DND-41 (cell line): ENCODE data around the gene FRMD8.

ENCODE experiments used
- CTCF ChIP-seq: IDR thresholded peaks from 2 replicates; pipeline ENCODE4 v1.5.1; 2012; ENCODE audit warnings: borderline replicate concordance, low read length, moderate library complexity, mild to moderate bottlenecking; ENCODE audit not compliant: poor library complexity, severe bottlenecking; ENCODE audit errors: extremely low read depth
- EZH2 ChIP-seq: IDR thresholded peaks from 3 replicates; pipeline ENCODE4 v1.6.1; 2012; ENCODE audit warnings: borderline replicate concordance, low read depth, mild to moderate bottlenecking, moderate library complexity, low read length, inconsistent platforms; ENCODE audit not compliant: severe bottlenecking

GRCh38 chr11:65434057-65434666 is 47.7 kb downstream of the FRMD8 start:
- TF ChIP-seq CTCF (no peak), EZH2 (no peak)
